Posterior vena cava (tissue), 2 donors: ENCODE results near the gene LCT. TPM values are rescaled to one million over a fixed set of nuclear protein-coding genes. Genes with fewer than 3 reads are reported as not detected.
A peak's percentile ranks its signal among the peaks of the same experiment; 100 is the strongest.
"Not testable (repeated sequence)": the region's sequence is repeated elsewhere in the genome, so short reads cannot be mapped to it uniquely, and the experiment has no call there.

Source experiments
- DNase-seq: peaks from one replicate; pipeline ENCODE4 v3.0.0-alpha.2; 2020; ENCODE audit warnings: low spot score
- intact Hi-C, 2 donors: fragments of 100-400 bp; cut with DNase I; formaldehyde crosslinking; loops; one replicate each; pipeline versions ENCODE4 v1.14.1 to v1.14.2; 2022 to 2023
- total RNA-seq, 2 donors: library from RNA; stranded (reverse); fragmentation: NEBNext Ultra II Directional; extraction: Animal tissue kit (Norgen Biotek cat#: 25700); gene quantifications; one replicate each; pipeline ENCODE4 v1.2.1, GENCODE V29; 2021
- donor health status: DM: yes; HTN: yes; CAD: no.
- donor health status: DM: yes; HTN: yes; CAD: no.

Gene LCT
- total RNA-seq, 2 donors from 2014 or later = 0.05 TPM; not detected in 1

DNA sequence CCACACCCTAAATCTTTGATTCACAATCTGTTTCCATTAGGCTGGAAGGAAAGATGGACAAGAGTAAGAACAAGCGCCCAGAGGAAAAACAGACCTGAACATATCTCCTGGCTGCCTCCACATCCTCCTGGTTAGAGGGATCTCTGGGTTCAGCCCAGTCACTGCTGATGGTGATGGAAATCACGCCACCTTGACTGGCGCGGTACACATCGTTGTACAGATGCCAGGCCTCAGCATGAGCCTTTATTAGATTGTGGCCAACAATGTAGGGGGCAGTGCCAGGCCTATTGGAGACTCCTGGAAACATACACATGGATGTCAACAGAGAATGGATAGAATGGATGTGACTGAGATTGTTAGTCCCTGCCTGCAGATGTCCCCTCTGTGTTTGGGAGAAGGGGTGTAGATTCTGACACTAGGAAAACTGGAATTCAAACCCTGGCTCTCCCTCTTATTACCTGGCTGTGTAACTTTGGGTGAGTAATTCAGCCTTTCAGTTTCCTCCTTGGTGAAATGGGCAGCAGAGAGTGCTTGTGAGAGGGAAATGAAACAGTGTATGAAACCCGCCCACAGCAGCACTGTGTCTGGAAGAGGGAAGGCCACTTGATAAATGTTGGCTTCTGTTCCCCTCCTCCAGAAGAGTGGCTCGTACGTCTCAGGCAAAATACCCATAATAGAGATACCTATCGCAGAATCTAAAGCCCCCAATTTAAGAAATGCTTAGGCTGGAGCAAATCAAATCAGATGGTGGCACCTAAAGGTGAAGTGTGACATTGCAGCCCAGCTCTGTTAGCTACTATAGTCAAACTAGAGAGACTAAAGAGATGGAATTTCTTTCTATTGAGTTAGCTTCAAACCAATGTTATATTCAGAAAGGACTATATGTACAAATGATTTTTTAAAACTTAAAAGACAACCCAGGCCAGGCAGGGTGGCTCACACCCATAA lies 36.2 kb downstream of the LCT start:
- DNase-seq = no peak
- intact Hi-C loops = no loop called here

- intact Hi-C loops = loop anchor here in 1 of 2 donors (5.0 kb wide), 1 partner anchor 377 kb away; no protein-coding TSS in a partner anchor
- DNase-seq = no peak
These were observed 37.2 kb downstream of the LCT start for GRCh38 chr2:135799738-135800137.

- no peak for DNase-seq
- intact Hi-C loops = loop anchor here in 1 of 2 donors (5.0 kb wide), 1 partner anchor 376 kb away; no protein-coding TSS in a partner anchor
These were observed 38.2 kb downstream of the LCT start for GRCh38 chr2:135798762-135799161.

DNA sequence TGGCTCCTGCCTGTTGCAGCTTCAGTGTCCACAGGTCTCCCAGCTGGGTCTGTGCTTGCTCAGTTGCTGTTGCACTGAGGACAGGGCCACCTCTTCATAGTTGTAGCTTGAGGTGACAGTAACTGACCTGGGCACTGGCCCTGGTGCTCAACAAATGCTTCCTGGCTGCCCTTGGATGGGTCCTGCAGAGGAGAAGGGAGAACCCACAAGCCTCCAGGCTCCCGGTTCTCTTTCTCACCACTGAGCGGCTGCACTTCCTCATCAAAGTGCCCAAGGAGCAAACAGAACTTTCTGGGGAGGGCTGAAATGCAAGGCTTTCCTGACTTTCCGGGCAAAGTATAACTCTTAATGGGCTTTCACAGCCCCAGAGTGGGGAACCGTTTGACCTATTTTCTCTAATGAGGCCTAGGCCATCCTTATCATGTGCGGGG lies 38.7 kb downstream of the LCT start:
- no peak for DNase-seq
- intact Hi-C loops = loop anchor here in 1 of 2 donors (5.0 kb wide), 1 partner anchor 376 kb away; no protein-coding TSS in a partner anchor

- peak; percentile 90 for DNase-seq
- intact Hi-C loops = loop anchor here in 1 of 2 donors (5.0 kb wide), 1 partner anchor 375 kb away; no protein-coding TSS in a partner anchor
These were observed 39.3 kb downstream of the LCT start for GRCh38 chr2:135797497-135798274.

- intact Hi-C loops = loop anchor here in 1 of 2 donors (5.0 kb wide), 1 partner anchor 374 kb away; no protein-coding TSS in a partner anchor
- no peak for DNase-seq
These were observed 40.4 kb downstream of the LCT start for GRCh38 chr2:135796606-135797005.

GRCh38 chr2:135795641-135796040 lies 41.3 kb downstream of the LCT start:
- intact Hi-C loops = loop anchor here in 1 of 2 donors (5.0 kb wide), 1 partner anchor 373 kb away; no protein-coding TSS in a partner anchor
- not testable (repeated sequence) for DNase-seq

- DNase-seq = no peak
- intact Hi-C loops = no loop called here
These were observed 44.4 kb downstream of the LCT start for GRCh38 chr2:135792401-135793150.

GRCh38 chr2:135791418-135792190 lies 45.4 kb downstream of the LCT start:
- no peak for DNase-seq
- intact Hi-C loops = no loop called here

- intact Hi-C loops = no loop called here
- DNase-seq = no peak
These were observed 46.6 kb downstream of the LCT start for GRCh38 chr2:135790423-135790822.

DNA sequence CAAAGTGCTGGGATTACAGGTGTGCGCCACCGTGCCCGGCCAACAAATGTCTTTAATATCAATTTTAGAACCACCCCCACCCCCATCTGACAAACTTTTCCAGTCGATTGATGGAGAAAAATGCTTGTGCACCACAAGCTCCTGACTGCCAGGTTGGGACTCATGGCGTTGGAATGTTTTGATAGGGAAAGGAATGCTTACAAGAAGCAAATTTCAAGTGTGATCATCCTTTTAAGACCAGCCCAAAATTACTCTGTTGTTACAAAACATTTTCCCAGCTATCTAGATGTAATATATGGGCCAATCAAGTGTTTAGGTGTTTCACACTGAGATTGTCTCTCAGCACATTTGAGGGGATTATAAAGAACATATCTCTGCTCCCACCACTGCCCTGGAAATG lies 50.2 kb downstream of the LCT start:
- DNase-seq = no peak
- intact Hi-C loops = no loop called here

DNA sequence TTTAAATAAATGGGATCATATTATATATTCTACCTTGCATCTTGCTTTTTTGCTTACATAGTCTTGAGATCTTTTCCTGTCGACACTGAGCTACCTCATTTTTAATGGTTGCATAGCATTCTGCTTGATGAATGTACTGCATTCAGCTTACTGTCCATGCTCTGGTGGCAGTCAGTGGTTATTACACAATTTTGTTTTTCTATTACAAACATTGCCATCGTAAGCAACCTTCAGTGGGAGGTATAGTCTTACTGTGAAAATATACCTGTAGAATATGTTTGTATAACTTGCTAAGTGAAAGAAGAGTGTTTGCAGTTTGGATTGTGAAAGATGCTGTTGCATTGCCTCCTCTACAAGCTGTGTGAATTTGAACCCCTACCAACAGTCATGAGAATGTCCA lies 52.0 kb downstream of the LCT start:
- intact Hi-C loops = no loop called here
- no peak for DNase-seq

DNA sequence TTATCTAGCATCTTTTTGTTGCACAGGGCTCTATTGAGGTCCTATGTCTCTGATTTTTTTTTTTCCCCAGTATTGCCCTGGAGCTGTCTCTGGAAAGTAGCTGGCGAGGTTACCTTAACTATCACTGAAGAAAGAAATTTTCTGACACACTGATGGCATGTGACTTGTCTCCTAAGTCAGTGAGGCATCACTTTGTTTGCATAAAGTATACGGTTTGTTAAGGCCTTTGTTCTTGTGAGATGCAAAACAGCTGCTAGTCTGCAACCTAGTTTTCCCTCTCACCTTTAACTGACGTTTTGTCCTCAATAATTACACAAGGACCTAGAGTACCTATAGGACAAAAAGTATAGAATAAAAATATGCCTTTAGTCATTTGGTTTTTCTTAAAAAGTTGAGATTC lies 53.5 kb downstream of the LCT start:
- no peak for DNase-seq
- intact Hi-C loops = no loop called here

DNA sequence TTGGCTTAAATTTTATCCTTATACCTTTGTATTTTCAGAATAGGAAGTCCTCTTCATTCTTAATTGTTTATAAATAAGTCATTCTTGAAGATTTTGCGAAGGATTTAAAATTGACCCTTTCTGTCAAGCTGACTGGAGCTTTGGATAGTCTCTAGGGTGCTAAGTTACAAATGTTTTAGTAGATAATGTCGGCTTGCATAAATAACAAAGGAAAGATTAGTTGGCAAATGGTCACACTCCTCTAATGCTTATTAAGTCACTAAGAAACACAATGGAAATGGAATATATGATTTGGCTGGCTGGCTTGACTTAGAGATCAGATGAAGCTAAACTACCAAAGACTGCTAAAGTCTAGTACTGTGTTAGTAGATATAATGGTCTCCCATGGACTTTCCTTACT lies 54.8 kb downstream of the LCT start:
- no peak for DNase-seq
- intact Hi-C loops = no loop called here

DNA sequence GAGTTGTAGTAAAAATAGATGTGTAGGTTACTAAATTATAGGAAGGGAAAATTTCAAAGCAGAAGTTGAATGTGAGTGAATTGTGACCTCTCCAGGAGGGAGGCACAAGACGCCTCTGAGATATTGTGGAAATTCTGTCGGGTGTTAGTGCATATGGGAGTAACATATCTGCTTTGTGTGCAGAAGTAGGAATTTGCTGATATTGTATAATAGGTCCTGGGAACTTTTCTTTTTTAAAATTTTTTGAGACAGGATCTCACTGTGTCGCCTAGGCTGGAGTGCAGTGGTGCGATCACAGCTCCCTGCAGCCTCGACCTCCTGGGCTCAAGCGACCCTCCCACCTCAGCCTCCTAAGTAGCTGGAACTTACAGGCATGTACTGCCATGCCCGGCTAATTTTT lies 60.6 kb downstream of the LCT start:
- no peak for DNase-seq
- intact Hi-C loops = no loop called here

GRCh38 chr2:135775420-135775819 lies 61.6 kb downstream of the LCT start:
- intact Hi-C loops = no loop called here
- no peak for DNase-seq

- intact Hi-C loops = no loop called here
- no peak for DNase-seq
These were observed 63.1 kb downstream of the LCT start for GRCh38 chr2:135773917-135774316.

DNA sequence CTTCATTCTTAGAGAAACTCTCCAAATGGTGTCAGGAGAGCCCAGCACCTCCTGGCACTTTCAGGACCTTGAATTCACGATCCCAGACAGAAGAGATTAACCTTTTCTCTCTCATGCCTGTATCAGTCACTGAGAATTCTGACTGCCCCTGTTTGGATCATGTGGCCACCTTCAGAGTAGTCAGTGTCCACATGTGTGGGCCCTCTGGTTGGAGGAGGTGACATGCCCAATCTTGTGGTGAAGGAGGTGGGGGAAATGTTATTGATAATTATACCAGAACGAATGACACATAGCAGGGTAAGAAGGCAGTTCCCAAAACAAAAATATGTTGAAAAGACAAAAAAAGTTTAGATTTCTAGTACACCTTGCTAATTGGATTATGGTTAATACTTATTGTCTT lies 63.7 kb downstream of the LCT start:
- intact Hi-C loops = no loop called here
- no peak for DNase-seq
